HG03064 (cell line): ENCODE measurements around the gene MIA2.

ENCODE experiments used
- ATAC-seq: cut with Tn5 transposase; IDR thresholded peaks from one replicate; pipeline ENCODE4 v1.9.1; 2021; ENCODE audit warnings: low read depth; ENCODE audit not compliant: unreplicated experiment

Gene MIA2

DNA sequence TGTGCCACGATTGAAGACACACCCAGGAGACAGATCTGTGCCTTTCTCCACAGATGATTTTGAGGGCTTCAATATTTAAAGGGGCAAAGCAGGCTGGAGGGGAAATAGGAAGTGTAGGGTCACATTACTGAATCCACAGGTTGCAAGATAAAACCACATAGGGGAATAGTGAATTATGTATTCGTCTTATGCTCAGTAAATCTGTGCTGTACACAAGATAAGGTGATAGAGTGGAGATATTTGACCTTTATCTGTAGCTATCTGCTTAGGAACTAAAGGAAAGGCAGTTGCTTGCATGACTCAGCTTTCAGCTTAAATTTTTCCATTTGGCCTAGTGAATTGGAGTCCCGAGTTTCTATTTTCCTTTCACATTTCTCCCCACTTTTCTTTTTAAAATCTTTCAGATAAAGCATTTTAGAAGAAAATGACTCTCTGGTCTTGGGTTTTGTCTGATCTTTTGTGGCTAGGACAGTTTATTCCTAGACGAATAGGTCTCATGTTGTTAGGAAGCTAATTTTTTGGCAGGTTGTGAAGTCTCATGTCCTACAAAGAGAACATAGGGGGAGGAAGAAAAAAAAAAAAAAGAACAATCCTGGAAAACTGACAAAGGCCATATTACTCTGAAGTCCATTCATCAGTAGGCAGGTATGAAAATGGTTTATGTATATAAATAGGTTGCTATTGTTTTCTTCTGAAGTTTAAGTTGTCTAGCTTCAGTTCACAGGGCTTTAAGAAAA is 143.1 kb downstream of the MIA2 start:
- ATAC-seq, result no peak

DNA sequence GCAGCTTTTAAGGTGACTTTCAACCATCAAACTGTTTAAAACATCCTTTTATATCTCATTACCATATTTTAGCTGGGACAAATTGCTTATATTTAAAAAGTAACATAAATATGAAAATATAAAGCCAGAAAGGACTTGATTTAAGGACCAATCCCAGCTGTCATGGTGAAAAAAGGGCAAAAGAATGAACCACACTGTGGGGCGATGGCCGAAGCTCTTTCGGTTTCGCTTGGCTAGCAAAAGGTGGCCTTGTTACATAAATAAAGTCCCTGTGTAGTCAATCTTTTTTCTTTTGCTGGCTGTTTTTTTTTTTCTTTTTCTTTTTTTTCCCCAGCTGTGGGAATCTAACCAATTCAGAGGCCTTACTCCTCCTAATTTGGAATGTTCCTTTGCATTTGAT is 147.7 kb downstream of the MIA2 start:
- ATAC-seq, result no peak

DNA sequence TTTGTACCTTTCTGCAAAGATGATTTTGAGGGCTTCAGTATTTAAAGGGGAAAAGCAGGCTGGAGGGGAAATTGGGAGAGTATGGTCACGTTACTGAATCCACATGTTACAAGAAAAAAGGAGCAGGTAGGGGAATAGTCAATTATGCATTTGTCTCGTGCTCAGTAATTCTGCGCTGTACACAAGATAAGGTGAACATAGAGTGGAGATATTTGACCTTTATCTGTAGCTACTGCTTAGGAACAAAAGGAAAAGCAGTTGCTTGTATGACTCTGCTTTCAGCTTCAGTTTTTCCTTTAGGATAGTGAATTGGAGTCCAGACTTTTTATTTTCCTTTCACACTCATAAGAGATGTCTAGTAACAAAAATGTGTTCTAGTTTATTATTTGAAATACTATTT is 148.7 kb downstream of the MIA2 start:
- ATAC-seq, result no peak

DNA sequence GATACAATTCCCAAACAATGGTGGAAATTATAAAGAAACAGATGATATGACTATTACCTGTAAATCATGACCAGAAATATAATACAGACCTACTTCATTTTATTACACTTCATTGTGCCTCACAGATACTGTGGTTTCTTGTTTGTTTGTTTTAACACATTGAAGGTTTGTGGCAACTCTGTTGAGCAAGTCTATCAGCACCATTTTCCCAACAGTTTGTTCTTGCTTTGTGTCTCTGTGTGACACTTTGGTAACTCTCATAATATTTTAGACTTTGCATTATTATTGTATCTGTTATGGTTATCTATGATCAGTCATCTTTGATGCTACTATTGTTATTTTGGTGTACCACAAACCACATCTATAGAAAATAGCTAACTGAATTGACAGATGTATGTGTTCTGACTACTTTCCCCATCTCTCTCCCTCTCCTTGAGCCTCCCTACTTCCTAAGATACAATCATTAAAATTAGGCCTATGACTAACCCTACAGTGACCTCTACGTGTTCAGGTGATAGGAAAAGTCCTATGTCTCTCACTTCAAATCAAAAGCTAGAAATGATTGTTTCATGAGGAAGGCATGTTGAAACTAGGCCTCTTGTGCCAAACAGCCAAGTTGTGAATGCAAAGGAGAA is 149.4 kb downstream of the MIA2 start:
- ATAC-seq, result no peak

DNA sequence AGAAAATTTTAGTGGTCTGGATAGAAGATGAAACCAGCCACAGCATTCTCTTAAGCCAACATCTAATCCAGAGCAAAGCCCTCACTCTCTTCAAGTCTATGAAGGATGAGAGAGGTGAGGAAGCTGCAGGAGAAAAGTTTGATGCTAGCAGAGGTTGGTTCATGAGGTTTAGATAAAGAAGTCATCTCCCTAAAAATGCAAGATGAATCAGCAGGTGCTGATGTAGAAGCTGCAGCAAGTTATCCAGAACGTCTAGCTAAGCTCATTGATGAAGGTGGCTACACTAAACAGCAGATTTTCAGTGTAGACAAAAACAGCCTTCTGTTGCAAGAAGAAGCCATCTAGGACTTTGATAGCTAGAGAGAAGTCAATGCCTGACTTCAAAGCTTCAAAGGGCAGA is 150.0 kb downstream of the MIA2 start:
- ATAC-seq, result no peak

DNA sequence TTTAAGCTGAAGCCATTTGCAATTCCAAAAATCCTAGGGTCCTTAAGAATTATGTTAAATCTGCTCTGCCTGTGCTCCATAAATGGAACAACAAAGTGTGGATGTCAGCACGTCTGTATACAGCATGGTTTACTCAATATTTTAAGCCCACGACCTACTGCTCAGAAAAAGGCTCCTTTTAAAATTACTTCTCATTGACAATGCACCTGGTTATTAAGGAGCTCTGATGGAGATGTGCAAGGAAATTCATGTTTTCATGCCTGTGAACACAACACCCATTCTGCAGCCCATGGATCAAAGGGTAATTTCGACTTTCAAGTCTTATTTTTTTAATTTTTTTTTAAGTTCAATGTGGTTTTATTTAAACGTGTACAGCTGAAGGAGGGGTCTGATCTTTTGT is 150.5 kb downstream of the MIA2 start:
- ATAC-seq, result no peak

DNA sequence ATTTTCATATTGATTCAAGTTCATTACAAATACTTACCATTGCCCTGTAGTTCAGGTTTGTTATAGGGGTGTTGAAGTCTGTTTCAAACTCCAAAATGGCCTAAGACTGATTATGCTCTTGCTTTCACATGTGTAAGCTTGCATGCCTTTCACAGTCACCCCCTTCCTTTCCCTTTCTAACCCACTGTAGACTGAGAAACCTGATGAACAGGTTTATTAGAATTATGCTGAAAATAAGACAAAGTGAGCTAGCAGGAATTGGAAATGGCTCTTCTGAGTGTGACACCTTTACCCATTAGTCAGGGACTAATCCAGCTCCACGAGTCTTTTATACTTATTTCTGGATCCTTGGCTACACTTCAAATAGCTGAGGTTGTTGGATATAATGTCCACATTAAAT is 159.6 kb downstream of the MIA2 start:
- no peak for ATAC-seq

DNA sequence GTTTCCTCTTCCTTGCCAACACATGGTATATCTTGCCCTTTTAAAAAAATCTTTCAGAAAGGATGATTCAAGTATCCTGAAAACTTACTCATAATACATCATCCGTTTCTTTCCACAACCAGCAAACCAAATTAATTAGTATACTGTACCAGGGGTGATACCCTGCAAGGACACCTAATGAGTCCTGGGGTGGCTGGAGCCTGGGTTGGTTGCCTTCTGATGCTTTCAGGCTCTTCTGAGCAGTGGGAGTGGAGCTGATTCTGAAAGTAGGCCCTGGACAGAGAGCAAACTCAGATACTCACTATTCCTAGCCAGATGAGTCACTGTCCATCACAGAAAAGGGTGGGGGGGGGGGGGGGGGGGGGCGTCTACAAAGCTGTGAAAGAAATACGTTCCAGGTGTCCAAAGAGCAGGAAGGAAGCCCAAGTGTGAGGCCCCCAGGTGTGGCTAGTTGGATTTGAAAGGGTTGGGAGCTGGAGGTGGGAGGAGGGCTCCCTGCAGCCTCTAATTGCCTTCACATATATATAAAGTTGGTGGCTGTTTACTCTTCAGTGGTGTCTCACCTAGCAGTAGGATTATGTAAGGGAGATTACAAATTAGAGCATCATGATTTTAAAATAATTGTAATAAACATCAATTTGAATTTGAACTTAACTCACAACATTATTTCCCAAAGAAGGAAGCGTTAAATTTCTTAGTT is 162.0 kb downstream of the MIA2 start:
- ATAC-seq, result no peak

DNA sequence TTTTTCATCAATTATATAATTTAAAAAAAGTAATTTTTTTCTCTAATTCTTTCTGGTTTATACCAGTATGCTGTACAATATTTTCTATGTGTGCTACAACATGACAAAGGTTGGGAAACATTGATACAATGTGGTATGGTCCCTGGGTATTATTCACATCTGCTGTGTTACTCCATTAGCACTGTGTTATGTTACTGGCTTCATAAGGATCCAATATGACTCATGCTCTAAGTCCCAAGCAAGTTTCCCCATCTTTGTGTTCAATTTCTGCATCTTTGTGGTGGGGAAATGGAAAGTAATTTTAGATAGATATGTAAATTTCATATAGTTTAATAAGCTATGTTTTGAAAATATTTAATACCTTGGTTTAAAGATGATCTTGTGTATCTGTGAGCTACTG is 162.7 kb downstream of the MIA2 start:
- no peak for ATAC-seq

DNA sequence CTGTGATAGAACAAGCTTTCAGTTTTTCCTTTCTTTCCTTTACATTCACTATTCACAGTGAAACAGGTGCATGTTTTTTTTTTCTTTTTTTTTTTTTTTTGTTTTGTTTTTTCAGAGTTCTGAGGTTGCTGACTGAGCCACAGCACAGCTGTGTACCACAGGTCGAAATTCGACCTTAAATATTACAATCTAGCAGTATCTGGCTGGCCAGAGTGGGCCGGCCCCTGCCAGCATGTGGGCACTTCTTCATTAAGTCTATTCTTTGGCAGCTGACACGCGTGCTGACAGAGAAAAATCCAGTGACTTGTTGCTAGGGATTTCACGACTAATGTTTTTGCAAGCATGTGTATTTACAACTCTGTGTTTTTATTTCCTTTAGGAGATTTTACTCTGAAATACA is 164.7 kb downstream of the MIA2 start:
- ATAC-seq, result no peak

DNA sequence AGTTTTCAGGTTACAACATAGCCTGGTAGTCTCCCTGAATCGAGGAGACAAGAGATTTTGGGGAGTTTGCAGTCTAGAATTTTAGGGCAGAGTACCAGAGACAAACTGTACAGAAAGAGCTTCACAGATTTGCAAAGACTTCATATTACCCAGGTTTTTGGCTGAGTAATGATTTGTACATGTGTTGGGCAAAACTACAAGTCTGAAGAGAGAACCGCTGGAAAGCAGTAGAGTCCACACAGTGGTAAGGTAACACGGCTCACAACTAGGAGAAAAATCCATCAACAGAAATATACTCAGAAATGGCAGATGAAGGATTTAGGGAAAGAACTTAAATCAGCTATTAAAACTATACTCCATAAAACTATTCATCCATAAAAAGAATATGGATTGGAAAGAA is 172.8 kb downstream of the MIA2 start:
- ATAC-seq, result no peak

DNA sequence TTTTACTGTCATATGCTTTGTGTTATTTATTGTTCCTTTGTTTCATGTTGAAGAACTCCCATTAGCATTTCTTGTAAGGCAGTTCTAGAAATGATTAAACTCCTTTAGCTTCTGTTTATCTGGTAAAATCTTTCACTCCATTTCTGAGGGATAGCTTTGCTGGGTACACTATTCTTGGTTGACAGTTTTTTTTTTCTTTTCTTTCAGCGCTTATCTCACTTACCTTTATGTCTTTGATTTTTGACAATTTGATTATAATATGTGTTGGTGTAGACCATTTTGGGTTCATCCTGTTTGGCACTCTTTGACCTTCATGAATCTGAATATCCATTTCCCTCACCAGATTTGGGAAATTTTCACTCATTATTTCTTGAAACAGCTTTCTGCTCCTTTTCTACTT is 182.4 kb downstream of the MIA2 start:
- ATAC-seq, result no peak

DNA sequence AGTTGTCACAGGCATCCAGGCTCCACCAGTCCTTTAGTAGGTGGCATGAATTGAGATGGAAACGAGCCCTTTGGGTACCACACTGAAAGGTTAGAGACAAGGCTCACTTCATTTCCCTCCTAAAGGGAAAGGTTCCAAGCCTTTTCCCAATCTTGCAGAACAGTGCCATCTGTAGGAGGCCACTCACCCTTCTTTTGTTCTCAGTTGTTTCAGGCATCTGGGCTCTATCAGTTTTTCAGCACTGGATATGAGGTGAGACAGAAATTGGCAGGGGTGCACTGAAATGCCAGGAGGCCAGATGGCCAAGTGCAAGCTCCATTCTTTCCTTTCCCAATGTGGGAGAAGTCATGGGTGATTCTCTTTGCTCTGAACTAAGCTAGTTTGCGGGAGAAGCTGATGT is 183.3 kb downstream of the MIA2 start:
- no peak for ATAC-seq

DNA sequence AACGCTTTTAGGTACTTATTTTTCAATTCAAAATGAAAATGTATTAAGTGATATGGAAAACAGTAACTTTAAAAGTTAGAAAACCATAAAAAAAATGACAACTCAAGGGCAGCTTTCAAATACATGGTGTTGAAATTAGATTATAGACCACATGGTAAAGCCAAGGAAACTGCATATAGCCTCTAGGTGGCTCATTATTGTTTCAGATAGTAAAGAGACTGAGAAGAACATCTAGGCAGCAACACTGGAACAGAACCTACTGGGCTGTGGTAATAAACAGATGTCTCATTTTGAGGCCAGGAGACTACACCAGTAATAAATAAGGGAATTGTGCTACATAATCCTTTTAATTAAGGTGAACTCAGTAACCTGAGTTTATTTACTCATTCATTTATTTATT is 185.6 kb downstream of the MIA2 start:
- no peak for ATAC-seq

DNA sequence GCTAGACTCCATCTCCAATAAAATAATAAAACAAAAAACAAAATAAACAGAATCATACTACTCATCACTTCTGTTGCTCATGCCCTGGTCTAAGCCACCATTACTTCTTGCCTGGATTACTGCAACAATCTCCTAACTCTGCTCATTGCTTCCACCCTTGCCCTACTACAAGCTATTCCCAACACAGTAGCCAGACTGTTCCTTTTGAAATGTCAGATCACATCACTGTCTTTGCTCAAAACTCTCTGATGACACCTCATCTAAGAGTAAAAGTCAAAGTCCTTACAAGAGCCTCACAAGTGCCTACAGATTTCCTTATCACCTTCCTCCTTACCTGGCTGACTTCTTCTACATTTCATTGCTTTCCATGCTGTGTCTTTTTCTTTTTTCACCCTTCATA is 188.5 kb downstream of the MIA2 start:
- no peak for ATAC-seq

DNA sequence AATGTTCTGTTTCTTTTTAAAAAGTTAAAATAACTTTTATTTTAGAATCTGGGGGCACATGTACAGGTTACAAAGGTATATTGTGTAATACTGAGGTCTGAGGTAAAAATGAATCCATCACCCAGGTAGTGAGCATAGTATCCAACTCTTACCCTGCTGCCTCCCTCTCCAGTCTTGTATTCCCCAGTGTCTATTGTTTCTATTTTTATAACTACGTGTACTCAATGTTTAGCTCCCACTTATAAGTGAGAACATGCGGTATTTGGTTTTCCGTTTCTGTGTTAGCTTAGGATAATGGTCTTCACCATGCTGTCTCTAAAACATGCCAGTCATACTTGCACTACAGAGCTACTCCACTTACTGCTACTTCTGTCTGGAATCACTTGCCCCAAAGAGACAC is 190.1 kb downstream of the MIA2 start:
- no peak for ATAC-seq

DNA sequence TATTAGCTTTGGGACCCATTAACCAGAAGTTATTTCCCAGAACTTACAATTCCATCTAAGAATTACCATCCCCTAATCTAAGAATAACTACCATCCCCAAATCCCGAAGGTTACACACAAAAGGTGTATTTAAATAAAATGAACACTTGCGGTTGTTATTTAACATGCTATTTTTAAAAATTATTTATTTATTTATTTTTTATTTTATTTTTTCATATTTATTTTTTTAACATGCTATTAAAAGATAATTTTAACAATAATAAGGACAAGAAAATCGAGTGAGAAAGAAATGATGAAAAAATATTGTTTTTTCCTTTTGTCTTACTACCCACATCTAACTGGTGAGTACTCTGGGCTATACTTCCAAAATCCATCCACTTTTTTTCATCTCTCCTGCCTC is 192.2 kb downstream of the MIA2 start:
- no peak for ATAC-seq

DNA sequence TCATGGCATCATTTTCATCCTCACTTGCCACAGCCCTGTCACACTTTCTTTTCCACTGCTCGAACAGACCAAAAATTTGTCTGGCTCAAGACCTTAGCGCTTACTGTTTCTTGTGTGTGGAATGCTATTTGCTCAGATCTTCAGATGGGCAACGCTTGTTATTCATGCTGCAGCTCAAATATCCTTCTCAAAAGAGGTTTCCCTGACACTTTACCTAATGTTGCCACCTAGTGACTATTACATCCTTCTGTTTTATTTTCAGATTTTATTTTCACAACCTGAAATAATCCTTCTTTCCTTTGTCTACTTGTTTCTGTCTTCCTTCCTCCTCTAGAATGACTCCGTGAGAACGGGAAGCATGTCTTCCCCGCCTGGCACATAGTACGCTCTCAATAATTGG is 192.9 kb downstream of the MIA2 start:
- ATAC-seq, result no peak

DNA sequence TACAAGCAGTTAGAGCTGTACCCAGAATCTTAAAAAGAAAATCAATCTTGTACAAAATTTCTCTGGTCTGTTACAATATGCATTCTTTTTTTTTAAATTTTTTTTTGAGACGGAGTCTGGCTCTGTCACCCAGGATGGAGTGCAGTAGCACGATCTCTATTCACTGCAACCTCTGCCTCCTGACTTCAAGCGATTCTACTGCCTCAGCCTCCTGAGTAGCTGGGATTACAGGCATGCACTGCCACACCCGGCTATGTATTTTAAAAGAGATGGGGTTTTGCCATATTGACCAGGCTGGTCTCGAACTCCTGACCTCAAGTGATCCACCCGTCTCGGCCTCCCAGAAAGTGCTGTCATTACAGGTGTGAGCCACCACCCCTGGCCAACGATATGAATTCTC is 194.4 kb downstream of the MIA2 start:
- no peak for ATAC-seq

DNA sequence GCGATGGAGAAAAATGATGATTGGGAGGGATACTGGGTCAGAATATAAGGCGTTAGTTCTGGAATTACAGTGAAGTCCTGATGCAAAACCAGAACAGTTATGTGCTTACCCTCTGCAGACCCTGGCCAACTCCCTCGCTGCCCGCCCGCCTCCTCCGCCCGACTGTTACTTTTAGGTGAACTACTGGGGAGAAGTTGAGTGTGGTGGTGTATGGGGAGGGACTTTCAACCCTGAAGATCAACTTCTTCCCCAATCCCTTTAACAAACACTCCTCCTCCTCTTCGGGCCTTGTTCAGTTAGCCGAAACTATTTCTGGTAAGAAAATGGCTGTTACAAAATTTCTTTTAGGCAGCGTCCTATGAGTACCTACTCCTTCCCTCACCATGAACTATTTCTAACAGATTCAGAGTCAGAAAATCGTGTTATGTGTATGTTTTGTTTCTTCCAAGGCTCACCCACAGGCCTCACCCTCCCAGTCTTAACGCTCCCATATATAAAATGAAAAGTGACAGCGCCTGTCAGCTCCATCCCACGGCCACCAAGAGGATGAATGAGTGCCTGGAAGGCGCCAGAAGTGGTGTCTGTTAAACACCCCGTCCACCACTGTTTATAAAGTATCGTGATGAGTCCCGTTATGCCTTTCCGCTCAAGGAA is 197.2 kb downstream of the MIA2 start:
- ATAC-seq, result peak; percentile 0

DNA sequence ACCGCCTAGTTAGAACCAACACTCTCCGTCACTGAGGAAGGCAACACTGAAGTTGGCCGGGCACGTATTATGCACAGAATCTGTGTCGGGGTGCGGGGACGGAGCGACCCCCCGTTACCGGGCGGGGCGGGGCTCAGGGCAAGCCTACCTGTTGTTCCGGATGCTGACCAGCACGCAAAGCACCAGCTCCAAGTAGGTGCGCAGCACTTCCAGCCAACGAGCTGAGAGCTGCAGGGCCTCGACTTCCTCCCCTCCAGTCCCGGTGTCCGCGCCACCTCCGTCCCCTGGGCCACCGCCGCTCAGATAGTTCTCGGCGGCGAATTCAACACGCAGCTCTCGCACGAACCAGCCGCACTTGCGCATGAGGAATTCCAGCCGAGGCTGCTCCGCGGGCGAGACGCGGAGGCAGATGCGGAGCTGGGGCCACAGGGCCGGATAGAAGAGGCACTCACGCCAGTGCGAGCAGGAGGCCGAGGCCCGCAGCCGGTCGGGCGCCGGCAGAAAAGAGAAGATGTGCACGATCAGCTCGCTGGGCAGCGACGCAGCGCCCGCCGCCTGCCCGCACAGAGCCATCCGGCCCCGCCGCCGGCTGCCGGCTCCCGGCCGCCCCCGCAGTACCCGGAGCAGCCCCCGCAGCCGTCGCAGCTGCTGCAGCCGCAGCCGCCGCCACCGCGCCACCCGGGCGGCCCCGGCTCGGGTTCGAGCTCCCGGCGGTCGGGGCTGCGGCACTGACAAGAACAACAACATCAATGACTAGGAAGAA is 197.9 kb downstream of the MIA2 start:
- ATAC-seq, result peak; percentile 26
